Naive B cell (primary cell): ENCODE data around the gene SETD4. TPM values are rescaled to one million over a fixed set of nuclear protein-coding genes. Genes with fewer than 3 reads are reported as not detected.
A peak's percentile ranks its signal among the peaks of the same experiment; 100 is the strongest.

Source experiments
- ATAC-seq, 2 donors: fragments of 150-1000 bp; cut with Tn5 transposase; 2 replicates each; pipeline ENCODE4 v1.10.0; 2021; ENCODE audit warnings: low read depth in 2 of 2, mild to moderate bottlenecking in 2 of 2, moderate library complexity in 2 of 2
- DNase-seq: peaks from one replicate; pipeline ENCODE4 v3.0.0; 2022
- H3K27ac Mint-ChIP-seq, 6 donors: one replicate each; pipeline ENCODE4 v1.8.0; 2020 to 2022; ENCODE audit warnings: mild to moderate bottlenecking in 6 of 6, mixed read lengths in 6 of 6, moderate library complexity in 5 of 6, inconsistent platforms in 2 of 6
- H3K27me3 Mint-ChIP-seq, 3 donors: one replicate each; pipeline ENCODE4 v1.8.0; 2021 to 2022; ENCODE audit warnings: mixed read lengths in 3 of 3, mild to moderate bottlenecking in 1 of 3
- H3K36me3 Mint-ChIP-seq, 2 donors: one replicate each; pipeline ENCODE4 v1.8.0; 2020 to 2022; ENCODE audit warnings: mixed read lengths in 2 of 2, inconsistent platforms in 1 of 2, mild to moderate bottlenecking in 1 of 2
- H3K4me1 Mint-ChIP-seq, 3 donors: one replicate each; pipeline ENCODE4 v1.8.0; 2020 to 2022; ENCODE audit warnings: mixed read lengths in 3 of 3, inconsistent platforms in 1 of 3, mild to moderate bottlenecking in 1 of 3, moderate library complexity in 1 of 3
- H3K4me3 Mint-ChIP-seq, 8 donors: one replicate each; pipeline ENCODE4 v1.8.0; 2020 to 2022; ENCODE audit warnings: mild to moderate bottlenecking in 8 of 8, mixed read lengths in 8 of 8, moderate library complexity in 8 of 8, inconsistent platforms in 2 of 8
- H3K9me3 Mint-ChIP-seq, 7 donors: one replicate each; pipeline ENCODE4 v1.8.0; 2020 to 2022; ENCODE audit warnings: mixed read lengths in 7 of 7, mild to moderate bottlenecking in 5 of 7, inconsistent platforms in 2 of 7, moderate library complexity in 1 of 7
- polyA plus RNA-seq, 6 donors: library from polyadenylated mRNA; unstranded; fragments of 300-500 nt; fragmentation: Illumina TruSeq; gene quantifications; one replicate each; pipeline ENCODE4 v1.2.3, GENCODE V29; 2021; ENCODE audit warnings: low read depth in 6 of 6

The SETD4 gene
- polyA plus RNA-seq, 6 donors from 2014 or later: 6.5 to 15.1 (median 9.7) TPM

DNA sequence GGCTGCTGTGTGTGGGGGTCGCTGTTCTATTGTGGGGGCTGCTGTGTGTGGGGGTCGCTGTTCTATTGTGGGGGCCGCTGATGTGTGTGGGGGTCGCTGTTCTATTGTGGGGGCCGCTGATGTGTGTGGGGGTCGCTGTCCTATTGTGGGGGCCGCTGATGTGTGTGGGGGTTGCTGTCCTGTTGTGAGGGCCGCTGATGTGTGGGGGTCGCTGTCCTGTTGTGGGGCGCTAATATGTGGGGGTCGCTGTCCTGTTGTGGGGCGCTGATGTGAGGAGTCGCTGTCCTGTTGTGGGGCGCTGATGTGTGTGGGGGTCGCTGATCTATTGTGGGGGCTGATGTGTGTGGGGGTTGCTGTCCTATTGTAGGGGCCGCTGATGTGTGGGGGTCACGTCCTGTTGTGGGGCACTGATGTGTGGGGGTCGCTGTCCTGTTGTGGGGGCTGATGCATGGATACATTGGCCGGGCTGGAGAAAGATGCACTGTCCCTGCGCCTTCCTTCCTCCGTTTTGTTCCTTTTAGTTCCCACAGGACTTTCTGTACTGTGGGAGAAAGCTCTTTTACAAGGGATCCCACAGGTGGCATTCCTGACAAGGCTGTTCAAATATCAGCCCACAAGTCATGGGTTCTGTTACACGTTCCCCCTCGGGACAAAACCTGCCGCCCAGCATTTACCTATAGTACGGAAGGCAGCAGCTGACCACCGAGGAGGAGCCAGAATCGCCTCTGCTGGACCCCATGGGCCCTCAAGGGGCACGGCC, 27.5 kb downstream of the SETD4 start:
- H3K36me3 Mint-ChIP-seq: peaks cover 9 to 18% of the 10 kb centered on the region in 2 donors
- no peak overlapping the region for H3K4me3 Mint-ChIP-seq
- no peak overlapping the region for H3K27ac Mint-ChIP-seq
- H3K4me1 Mint-ChIP-seq: peaks cover 5 to 7% (median 6%) of the 10 kb centered on the region in 3 donors
- no peak for ATAC-seq
- H3K27me3 Mint-ChIP-seq: peaks cover 0 to 7% (median 0%) of the 10 kb centered on the region in 3 donors
- no peaks in the 10 kb centered on the region for H3K9me3 Mint-ChIP-seq
- DNase-seq: no peak

DNA sequence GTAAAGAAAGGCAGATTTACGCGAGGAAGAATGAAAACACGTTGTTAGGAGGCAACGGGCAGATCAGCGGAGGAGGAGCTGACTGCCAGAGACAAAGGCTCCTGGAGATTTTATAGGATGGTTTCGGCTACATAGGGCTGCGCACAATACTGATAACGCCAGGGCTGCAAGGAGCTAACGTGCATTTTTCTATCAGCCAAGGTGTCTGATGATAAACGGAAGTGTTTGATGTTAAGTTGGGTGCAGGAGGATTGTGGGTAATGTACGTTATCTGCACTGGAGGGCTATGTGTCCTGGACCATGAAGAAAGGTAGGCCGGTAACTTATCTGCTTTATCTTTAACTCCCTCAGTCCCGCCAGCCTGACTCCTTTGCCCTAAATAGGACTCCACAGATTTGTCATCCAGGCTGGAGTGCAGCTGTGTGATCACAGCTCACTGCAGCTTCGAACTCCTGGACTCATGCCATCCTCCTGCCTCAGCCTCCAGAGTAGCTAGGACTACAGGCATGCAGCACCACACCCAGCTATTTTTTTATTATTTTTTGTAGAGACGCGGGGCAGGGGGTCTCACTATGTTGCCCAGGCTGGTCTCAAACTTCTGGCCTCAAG, 29.6 kb downstream of the SETD4 start:
- Mint-ChIP-seq H3K4me1 (peaks cover 5 to 7% (median 6%) of the 10 kb centered on the region in 3 donors), H3K27ac (peak overlapping the region in 1 of 6 donors; percentile 29), H3K27me3 (peaks cover 0 to 7% (median 0%) of the 10 kb centered on the region in 3 donors), H3K4me3 (no peak overlapping the region), H3K36me3 (peaks cover 0 to 4% of the 10 kb centered on the region in 2 donors), H3K9me3 (no peaks in the 10 kb centered on the region)
- ATAC-seq (no peak), DNase-seq (no peak)

DNA sequence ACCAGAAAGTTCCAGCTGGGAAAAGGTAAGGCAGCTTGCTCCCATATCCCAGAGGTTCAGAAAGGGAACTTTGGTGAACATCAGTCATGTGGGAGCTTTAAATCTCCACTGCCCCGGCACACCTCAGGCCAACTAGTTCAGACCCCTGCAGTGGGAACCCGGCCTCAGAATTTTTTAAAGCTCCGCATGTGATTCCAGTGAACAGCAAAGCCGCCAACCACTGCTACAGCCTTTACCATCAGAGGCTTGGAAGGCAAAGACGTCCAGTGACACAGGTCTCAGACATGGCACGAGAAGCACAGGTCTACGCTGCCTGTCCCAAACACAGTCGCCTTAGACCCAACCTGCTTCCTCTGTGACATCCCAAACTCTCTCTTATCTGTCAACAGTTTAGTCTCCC, 31.0 kb downstream of the SETD4 start:
- Mint-ChIP-seq H3K4me1 (peaks cover 5 to 7% (median 6%) of the 10 kb centered on the region in 3 donors), H3K36me3 (no peaks in the 10 kb centered on the region), H3K27me3 (peaks cover 0 to 7% (median 0%) of the 10 kb centered on the region in 3 donors), H3K27ac (no peak overlapping the region), H3K9me3 (no peaks in the 10 kb centered on the region), H3K4me3 (no peak overlapping the region)
- DNase-seq (no peak), ATAC-seq (no peak)

DNA sequence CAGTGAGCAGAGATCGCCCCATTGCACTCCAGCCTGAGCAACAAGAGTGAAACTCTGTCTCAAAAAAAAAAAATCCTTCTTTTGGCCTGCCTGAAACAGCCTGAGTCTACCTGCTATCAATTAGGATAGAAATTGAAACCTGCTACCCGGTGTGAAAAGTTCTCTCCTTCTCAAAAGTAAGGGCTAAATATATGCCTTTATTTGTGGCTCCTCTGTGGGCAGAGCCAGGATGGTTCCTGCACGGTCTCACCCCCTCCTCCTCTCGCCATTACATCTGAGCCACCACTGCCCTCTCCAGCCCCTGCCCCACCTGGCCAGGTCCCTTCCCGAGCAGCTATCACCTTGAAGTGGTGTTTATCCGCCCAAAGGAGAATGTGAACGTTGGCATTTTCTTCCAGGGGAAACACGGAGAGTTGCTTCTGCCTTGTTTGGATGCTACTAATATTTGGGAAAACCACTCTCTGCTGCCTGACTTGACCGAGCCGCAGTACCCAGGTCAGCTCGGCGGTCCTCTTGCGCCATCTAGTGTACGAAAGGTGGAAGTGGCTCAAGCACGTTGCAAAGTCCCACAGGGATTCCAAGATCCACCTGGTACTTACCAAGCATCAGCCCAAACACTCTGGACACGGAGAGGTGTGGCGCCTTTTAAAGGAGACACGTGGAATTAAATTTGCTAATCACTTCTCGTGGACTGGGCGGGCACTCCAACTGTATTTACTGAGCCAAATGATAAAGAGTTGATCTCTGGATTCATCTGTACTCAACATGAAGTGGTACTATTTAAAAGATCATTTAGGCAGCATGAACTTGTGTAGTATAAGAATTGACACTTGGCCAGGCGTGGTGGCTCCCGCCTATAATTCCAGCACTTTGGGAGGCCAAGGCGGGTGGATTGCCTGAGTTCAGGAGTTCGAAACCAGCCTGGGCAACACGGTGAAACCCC, 31.9 kb downstream of the SETD4 start:
- Mint-ChIP-seq H3K27ac (peak overlapping the region in 2 of 6 donors; percentile 7 to 53), H3K36me3 (no peaks in the 10 kb centered on the region), H3K4me3 (no peak overlapping the region), H3K9me3 (no peaks in the 10 kb centered on the region), H3K27me3 (peaks cover 0 to 7% (median 0%) of the 10 kb centered on the region in 3 donors), H3K4me1 (peaks cover 5 to 7% (median 6%) of the 10 kb centered on the region in 3 donors)
- ATAC-seq: peak; percentile 70 to 79
- DNase-seq: peak; percentile 50

DNA sequence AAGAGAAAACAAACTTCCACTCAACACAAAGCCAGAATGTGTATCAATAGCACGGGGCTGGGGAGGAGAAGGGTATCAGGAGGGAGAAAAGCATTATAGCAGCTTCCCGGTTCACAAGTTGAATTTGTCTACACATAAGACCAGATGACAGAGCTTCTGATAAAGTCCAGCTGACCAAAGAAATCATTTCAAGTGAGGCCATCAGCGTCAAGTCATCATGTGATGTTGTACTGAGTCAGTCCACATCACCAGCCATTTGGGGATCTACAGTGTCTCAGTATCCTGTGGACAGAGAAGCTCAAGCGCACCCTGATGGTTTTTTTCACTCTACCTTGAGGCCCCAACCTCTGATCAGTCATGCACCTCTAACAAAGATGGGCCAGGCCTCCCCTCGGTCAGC, 33.0 kb downstream of the SETD4 start:
- Mint-ChIP-seq H3K36me3 (no peaks in the 10 kb centered on the region), H3K27ac (no peak overlapping the region), H3K9me3 (no peaks in the 10 kb centered on the region), H3K27me3 (peaks cover 0 to 7% (median 0%) of the 10 kb centered on the region in 3 donors), H3K4me1 (peaks cover 5 to 7% (median 6%) of the 10 kb centered on the region in 3 donors), H3K4me3 (no peak overlapping the region)
- ATAC-seq (no peak), DNase-seq (no peak)

DNA sequence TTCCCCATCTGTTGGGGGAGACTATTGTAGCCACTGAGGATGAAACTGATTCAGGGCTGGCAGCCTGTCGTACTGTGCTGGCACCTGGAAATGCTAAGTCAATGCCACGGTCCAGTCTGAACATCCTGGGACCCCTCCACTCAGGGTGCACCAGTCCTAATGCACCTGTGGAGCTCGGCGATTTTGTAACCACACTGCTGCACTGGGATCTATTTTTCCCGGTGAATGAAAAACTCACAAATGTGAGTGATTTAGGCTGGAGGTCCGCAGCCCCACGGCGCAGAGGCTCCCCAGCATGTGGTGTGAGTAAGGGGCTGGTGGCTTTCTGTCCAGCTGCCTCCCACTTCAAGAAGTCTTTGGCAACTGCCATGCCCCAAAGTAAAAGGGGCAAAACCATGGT, 35.5 kb downstream of the SETD4 start:
- peak overlapping the region in 1 of 6 donors; percentile 53 for H3K27ac Mint-ChIP-seq
- H3K27me3 Mint-ChIP-seq: peaks cover 0 to 7% (median 0%) of the 10 kb centered on the region in 3 donors
- H3K4me3 Mint-ChIP-seq: no peak overlapping the region
- no peaks in the 10 kb centered on the region for H3K36me3 Mint-ChIP-seq
- peaks cover 0 to 4% (median 0%) of the 10 kb centered on the region in 7 donors for H3K9me3 Mint-ChIP-seq
- DNase-seq (no peak), ATAC-seq (no peak)
- peaks cover 14 to 20% (median 17%) of the 10 kb centered on the region in 3 donors for H3K4me1 Mint-ChIP-seq

DNA sequence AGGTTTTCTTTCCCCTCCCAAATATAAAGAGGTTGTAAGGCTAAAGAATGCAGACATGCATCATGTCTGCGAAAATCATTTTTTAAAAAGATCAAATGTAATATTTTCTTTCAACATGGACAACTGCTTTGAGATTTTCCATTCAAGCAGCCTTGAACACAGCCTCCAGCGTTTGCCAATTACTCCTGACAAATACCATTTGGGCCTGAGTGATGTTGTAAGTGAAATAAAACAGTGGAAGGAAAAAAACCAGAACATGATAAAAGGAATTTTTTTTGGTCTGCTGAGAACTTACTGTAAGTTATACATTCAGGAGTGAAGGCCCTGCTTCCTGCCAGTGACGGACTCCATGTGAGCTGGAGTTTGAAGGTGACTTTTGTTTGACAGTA, 37.2 kb downstream of the SETD4 start:
- Mint-ChIP-seq H3K36me3 (no peaks in the 10 kb centered on the region), H3K27me3 (no peaks in the 10 kb centered on the region), H3K4me3 (no peak overlapping the region), H3K4me1 (peaks cover 8 to 14% (median 10%) of the 10 kb centered on the region in 3 donors), H3K27ac (peak overlapping the region in 1 of 6 donors; percentile 7), H3K9me3 (peaks cover 0 to 4% (median 0%) of the 10 kb centered on the region in 7 donors)
- DNase-seq (no peak), ATAC-seq (no peak)

DNA sequence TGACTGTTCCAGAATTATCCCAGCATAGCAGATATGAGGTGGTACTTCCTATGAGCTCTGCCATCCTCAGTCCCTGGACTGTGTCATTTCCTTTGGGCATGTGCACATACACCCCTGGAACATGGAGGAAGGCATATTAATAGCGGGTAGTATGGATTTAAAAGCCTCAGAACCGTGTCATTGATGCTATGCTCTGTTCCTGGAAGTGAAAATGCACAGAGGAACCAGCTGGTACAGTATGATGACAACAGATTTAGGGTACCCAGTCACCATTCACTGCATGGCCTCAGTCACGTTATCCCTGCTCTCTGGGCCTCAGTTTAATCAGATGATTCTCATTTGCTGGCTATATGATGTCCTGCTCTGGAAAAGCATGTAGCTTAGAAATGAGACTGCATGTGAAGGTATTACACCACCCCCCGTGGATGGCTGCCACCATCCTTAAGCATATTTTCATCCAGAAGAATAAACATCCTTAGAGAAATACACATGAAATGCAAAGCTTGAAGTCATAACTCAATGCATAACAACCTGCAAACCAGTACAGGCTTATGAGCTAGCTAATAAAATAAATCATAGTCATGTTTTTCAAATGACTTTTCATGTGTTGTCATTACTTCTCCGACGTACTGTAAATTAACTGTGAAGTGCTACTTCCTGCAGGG, 37.8 kb downstream of the SETD4 start:
- Mint-ChIP-seq H3K4me3 (no peak overlapping the region), H3K9me3 (peaks cover 0 to 4% (median 0%) of the 10 kb centered on the region in 7 donors)

DNA sequence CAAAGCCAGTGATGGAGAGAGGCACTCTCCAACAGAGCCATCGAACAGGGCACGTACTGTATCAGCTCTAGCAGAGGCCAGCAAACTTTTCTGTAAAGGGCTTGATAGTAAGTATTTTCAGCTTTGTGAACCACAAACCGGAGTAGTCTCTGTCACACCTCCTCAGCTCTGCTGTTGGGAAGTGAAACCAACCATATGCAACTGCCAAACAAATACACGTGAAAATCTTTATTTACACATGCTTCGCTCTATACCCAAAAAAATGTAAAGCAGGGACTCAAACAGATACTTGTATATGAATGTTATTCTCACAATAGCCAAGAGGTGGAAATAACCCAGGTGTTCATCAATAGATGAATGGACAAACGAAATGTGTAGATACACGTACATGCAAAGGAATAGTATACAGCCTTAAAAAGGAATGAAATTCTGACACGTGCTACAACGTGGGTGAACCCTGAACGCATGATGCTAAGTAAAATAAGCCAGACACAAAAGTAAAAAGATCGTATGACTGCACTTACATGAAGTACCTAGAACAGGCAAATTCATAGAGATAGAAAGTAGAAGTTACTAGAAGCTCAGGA, 39.0 kb downstream of the SETD4 start:
- ATAC-seq (peak; percentile 40 to 60), DNase-seq (no peak)
- H3K27me3 Mint-ChIP-seq: peaks cover 0 to 7% (median 0%) of the 10 kb centered on the region in 3 donors
- no peak overlapping the region for H3K4me3 Mint-ChIP-seq
- H3K9me3 Mint-ChIP-seq: peaks cover 0 to 4% (median 0%) of the 10 kb centered on the region in 7 donors
- H3K36me3 Mint-ChIP-seq: no peaks in the 10 kb centered on the region
- H3K4me1 Mint-ChIP-seq: peaks cover 8 to 14% (median 10%) of the 10 kb centered on the region in 3 donors
- H3K27ac Mint-ChIP-seq: peak overlapping the region in 1 of 6 donors; percentile 13

More for the DNA sequence above, 37.8 kb downstream of the SETD4 start:
- H3K27me3 Mint-ChIP-seq: peaks cover 0 to 3% (median 0%) of the 10 kb centered on the region in 3 donors
- H3K4me1 Mint-ChIP-seq: peaks cover 8 to 14% (median 10%) of the 10 kb centered on the region in 3 donors
- peak overlapping the region in 1 of 6 donors; percentile 7 for H3K27ac Mint-ChIP-seq
- ATAC-seq (no peak), DNase-seq (no peak)
- H3K36me3 Mint-ChIP-seq: no peaks in the 10 kb centered on the region

DNA sequence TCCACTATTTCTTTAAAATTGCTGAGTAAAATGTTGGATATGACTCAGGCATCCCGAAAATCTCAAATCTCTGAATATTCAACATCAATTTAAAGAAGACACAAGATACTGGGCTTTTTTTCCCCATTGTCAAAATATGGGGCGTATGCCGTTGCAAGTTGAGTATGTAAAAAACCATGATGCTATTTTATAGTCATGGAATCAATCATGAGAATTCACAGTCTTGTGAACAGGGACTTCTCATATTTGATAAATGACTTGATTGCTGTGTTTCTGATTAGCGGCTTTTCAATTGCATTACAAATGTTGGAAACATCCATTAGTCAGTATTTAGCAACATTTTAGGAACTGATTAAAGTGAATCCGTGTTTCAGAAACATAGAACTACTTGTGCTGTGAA, 45.3 kb downstream of the SETD4 start:
- Mint-ChIP-seq H3K9me3 (no peaks in the 10 kb centered on the region), H3K4me1 (no peaks in the 10 kb centered on the region), H3K27ac (no peak overlapping the region), H3K36me3 (no peaks in the 10 kb centered on the region), H3K27me3 (peaks cover 4 to 28% (median 9%) of the 10 kb centered on the region in 3 donors), H3K4me3 (no peak overlapping the region)
- ATAC-seq: no peak
- no peak for DNase-seq

DNA sequence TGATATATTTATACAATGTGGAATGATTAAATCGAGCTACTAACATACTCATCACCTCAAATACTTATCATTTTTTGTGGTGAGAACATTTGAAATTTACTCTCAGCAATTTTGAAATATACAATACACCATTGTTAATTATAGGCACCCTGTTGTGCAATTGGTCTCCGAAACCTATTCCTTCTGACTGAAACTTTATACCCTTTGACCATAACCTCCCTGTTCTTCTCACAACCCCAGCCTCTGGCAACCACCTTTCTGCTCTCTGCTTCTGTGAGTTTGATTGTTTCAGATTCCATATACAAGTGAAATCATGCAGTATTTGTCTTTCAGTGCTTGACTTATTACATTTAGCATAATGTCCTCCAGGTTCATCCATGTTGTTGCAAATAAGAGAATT, 49.5 kb downstream of the SETD4 start:
- H3K4me1 Mint-ChIP-seq: no peaks in the 10 kb centered on the region
- H3K36me3 Mint-ChIP-seq: no peaks in the 10 kb centered on the region
- H3K27me3 Mint-ChIP-seq: peaks cover 13 to 20% (median 13%) of the 10 kb centered on the region in 3 donors
- H3K9me3 Mint-ChIP-seq: no peaks in the 10 kb centered on the region
- no peak for ATAC-seq
- H3K27ac Mint-ChIP-seq: no peak overlapping the region
- DNase-seq: no peak
- no peak overlapping the region for H3K4me3 Mint-ChIP-seq

DNA sequence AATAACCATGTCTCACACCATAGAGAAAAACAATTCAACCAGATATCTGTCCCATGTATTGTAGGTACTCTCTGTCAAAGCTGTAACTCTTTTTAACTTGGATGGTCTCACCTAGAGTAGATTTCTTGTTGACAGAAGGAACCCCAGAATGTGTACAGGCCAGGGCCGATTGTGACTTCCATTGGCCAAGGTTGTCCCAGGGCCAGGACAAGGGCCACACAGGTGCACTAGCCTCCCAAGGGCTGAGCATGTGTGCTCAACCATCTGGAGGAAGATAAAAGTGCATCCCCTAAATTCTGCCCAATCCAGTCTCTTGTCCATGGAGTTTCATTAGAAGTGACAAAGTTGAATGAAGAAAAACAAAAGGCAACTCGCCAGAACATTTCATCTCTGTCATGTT, 51.8 kb downstream of the SETD4 start:
- peaks cover 0 to 3% (median 0%) of the 10 kb centered on the region in 7 donors for H3K9me3 Mint-ChIP-seq
- no peak for DNase-seq
- H3K4me1 Mint-ChIP-seq: no peaks in the 10 kb centered on the region
- no peak overlapping the region for H3K4me3 Mint-ChIP-seq
- no peak overlapping the region for H3K27ac Mint-ChIP-seq
- H3K27me3 Mint-ChIP-seq: peaks cover 11 to 13% (median 13%) of the 10 kb centered on the region in 3 donors
- no peaks in the 10 kb centered on the region for H3K36me3 Mint-ChIP-seq
- no peak for ATAC-seq
